HFFc6 (cell line): ENCODE results near the gene CDK11B. TPM values are rescaled to one million over a fixed set of nuclear protein-coding genes. Genes with fewer than 3 reads are reported as not detected.

ENCODE experiments used
- DNase-seq: peaks from one replicate; pipeline ENCODE4 v3.0.0-alpha.2; 2018
- H3K27ac Mint-ChIP-seq: 2 replicates; pipeline ENCODE4 v1.8.0; 2020; ENCODE audit warnings: mild to moderate bottlenecking, mixed read lengths
- H3K27me3 Mint-ChIP-seq: 2 replicates; pipeline ENCODE4 v1.8.0; 2021; ENCODE audit warnings: mild to moderate bottlenecking, moderate library complexity, mixed read lengths; ENCODE audit not compliant: insufficient read depth
- H3K36me3 Mint-ChIP-seq: 2 replicates; pipeline ENCODE4 v1.8.0; 2021; ENCODE audit warnings: low read depth, mixed read lengths
- H3K4me1 Mint-ChIP-seq: 2 replicates; pipeline ENCODE4 v1.8.0; 2020; ENCODE audit warnings: low read depth, mixed read lengths
- H3K4me3 Mint-ChIP-seq: 2 replicates; pipeline ENCODE4 v1.8.0; 2020; ENCODE audit warnings: mild to moderate bottlenecking, moderate library complexity, mixed read lengths
- H3K9me3 Mint-ChIP-seq: 2 replicates; pipeline ENCODE4 v1.8.0; 2020; ENCODE audit warnings: mild to moderate bottlenecking, mixed read lengths
- CTCF ChIP-seq: fragments of 200-600 bp; sonication (generic); IDR thresholded peaks from 2 replicates; pipeline ENCODE4 v1.5.0; 2021; ENCODE audit warnings: antibody characterized with exemption, mild to moderate bottlenecking
- total RNA-seq, 6 experiments: library from RNA; stranded (reverse); fragmentation: NEBNext Ultra II Directional; extraction: Animal tissue kit (Norgen Biotek cat#: 25700); gene quantifications; 2 replicates in 1 of 6; 3 replicates in 5 of 6; pipeline ENCODE4 v1.2.3, GENCODE V29; 2021

The CDK11B gene
- total RNA-seq, 6 experiments from 2014 or later, result 21.6 to 27.5 (median 24.8) TPM

- peaks cover 5% of the 10 kb centered on the region; the same call in 1 of the 2 replicates for H3K4me1 Mint-ChIP-seq
- H3K27me3 Mint-ChIP-seq, result peaks cover 1% of the 10 kb centered on the region; the same call in 1 of the 2 replicates
- no peak for TF ChIP-seq CTCF
- H3K27ac Mint-ChIP-seq, result no peak overlapping the region
- no peak overlapping the region for H3K4me3 Mint-ChIP-seq
- DNase-seq, result no peak
- H3K36me3 Mint-ChIP-seq, result 0 out of 2 replicates have a peak, but pooled peaks cover 4% of the 10 kb centered on the region
- H3K9me3 Mint-ChIP-seq, result no peaks in the 10 kb centered on the region
Observed at GRCh38 chr1:1622010-1622787, 36.6 kb downstream of the CDK11B start.

DNA sequence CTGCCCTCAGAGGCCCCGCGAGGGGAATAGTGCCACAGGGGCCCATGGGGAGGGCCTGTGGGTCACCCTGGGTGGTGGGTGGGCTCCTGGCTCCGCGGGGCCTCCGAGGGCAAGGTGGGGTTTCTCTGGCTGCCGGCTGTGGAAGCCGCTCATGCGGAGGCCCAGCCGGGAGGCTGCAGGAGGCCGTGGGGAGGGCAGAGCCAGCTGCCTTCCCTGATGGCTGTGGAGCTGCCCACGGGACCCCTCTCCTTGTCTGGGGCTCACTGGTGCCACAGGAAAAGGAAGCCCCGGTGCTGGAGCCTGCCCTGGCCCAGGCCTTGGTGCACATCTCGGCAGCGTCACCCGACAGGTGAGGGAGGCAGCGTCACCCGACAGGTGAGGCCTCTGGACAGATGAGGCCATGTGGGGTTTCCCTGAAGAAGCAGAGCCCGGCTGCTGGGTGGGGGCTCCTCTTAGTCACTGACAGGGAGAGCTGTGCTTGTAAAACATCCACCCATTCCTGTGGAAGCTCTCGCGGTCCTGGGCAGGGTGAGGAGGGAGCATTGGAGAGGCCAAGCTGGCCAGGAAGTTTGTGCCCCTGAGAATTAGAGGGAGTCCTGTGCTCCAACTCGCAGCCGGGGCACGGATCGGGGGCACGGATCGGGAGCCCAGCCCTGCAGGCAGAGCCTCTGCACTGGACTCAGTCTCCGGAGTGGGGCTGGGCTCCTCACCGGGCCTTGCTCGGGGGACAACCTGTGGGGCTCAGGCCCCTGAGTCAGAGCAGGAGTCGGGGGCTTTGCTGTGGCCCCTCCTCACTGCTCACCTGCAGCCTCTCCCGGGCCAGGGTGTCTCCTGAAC lies 37.4 kb downstream of the CDK11B start:
- Mint-ChIP-seq H3K27ac (no peak overlapping the region), H3K27me3 (peaks cover 3% of the 10 kb centered on the region), H3K9me3 (no peaks in the 10 kb centered on the region), H3K4me3 (no peak overlapping the region), H3K4me1 (peaks cover 6% of the 10 kb centered on the region; the same call in 1 of the 2 replicates), H3K36me3 (0 out of 2 replicates have a peak, but pooled peaks cover 4% of the 10 kb centered on the region)
- TF ChIP-seq CTCF, result no peak
- no peak for DNase-seq

DNA sequence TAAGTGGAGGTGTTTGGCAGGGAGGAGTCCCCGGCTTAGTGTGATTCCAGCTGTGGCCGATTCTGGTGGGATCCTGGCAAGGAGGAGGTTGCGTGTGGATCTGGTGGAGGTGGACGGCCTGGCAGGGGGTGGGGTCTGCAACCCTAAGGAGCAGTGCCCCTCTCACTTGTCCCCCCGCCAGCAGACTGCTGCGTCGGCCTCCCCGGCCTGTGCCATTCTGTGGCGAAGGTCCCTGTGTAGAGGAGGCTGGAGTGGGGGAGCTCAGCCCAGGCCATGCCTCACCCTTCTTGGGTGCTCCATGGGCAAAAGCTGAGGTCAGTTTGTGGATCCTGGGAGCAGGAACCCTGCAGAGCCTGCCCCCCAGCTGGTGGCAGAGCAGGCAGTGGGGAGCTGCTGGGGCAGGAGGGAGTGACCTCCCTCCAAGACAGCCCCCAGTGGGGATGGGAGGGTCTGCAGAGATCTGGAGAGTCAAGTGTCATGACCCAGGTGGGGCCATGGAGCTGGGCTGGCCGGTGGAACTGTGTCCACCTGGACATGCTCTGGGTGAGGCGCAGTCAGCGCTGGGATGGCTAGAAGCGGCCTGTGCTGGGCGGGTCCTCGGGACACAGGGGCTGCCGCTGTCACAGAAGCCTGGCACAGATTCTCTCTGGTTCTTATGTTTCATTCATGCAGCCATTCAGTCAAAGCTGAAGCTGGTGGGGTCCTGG lies 38.2 kb downstream of the CDK11B start:
- Mint-ChIP-seq H3K9me3 (no peaks in the 10 kb centered on the region), H3K4me1 (peaks cover 6% of the 10 kb centered on the region; the same call in 1 of the 2 replicates), H3K36me3 (0 out of 2 replicates have a peak, but pooled peaks cover 4% of the 10 kb centered on the region), H3K27ac (no peak overlapping the region), H3K27me3 (peaks cover 3% of the 10 kb centered on the region), H3K4me3 (no peak overlapping the region)
- DNase-seq, result no peak
- TF ChIP-seq CTCF, result no peak

DNA sequence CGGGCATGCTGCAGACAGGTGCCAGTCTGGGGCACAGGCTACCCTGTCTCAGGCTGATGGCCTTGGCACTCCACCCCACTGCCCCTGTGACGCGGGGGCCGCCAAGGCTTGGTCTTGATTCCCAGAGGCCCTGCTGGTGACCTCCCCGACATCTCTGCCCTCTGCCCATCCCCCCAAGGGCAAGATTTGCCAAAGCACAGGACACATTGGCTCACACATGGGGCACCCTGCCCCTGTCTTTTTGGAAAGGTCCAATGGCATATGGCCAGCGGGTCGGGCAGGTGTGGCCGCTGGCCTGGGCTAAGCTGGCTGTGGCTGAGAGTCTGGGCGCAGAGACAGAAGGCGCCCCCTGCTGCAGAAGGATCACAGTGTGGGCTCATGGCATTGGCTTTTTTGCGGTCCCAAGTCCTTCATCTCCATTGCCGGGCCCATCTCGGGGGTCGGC lies 38.9 kb downstream of the CDK11B start:
- no peak for DNase-seq
- Mint-ChIP-seq H3K27me3 (peaks cover 3% of the 10 kb centered on the region), H3K4me3 (no peak overlapping the region), H3K4me1 (peaks cover 6% of the 10 kb centered on the region; the same call in 1 of the 2 replicates), H3K36me3 (0 out of 2 replicates have a peak, but pooled peaks cover 4% of the 10 kb centered on the region), H3K9me3 (no peaks in the 10 kb centered on the region), H3K27ac (no peak overlapping the region)
- TF ChIP-seq CTCF, result peak; percentile 61

GRCh38 chr1:1618396-1619068 lies 40.3 kb downstream of the CDK11B start:
- H3K27me3 Mint-ChIP-seq, result peaks cover 3% of the 10 kb centered on the region
- H3K27ac Mint-ChIP-seq, result no peak overlapping the region
- no peak for DNase-seq
- peaks cover 19% of the 10 kb centered on the region for H3K4me1 Mint-ChIP-seq
- H3K9me3 Mint-ChIP-seq, result no peaks in the 10 kb centered on the region
- no peak overlapping the region for H3K4me3 Mint-ChIP-seq
- no peak for TF ChIP-seq CTCF
- H3K36me3 Mint-ChIP-seq, result peaks cover 10% of the 10 kb centered on the region; the same call in 1 of the 2 replicates
